GM12864 (cell line): ENCODE results near the gene P2RY14.

Experiments
- DNase-seq: peaks from one replicate; pipeline ENCODE4 v3.0.0-alpha.2; 2011; ENCODE audit warnings: low read depth
- H3K4me3 ChIP-seq: 2 replicates; pipeline ENCODE4 v1.5.1; 2011; ENCODE audit warnings: mild to moderate bottlenecking, low read depth, low read length, control low read depth
- TF ChIP-seq, protein P1 (sequence below): IDR thresholded peaks from 2 replicates; pipeline ENCODE4 v1.5.1; 2011; ENCODE audit warnings: low read depth, mild to moderate bottlenecking, moderate library complexity, low read length, control low read depth, inconsistent platforms; ENCODE audit errors: missing control alignments

Gene P2RY14

DNA sequence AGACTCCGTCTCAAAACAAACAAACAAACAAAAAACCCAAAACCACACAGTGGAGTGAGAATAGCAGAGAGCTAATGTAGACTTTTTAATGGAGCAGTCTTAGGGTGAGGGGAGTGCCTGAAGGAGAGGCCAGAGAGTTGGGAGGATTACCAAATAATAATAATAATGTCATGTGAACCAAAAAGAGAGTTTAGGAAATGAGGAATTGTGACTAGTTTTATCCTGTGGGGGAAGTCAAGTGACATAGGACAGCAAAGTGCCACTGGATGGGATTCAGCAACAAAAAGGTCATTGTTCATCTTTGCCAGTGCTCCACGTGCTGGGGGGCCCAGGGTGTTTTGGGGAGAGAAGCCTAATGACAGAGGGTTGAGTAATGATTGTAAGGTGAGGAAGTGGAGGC lies 25.4 kb upstream of the P2RY14 start:
- no peak overlapping the region for H3K4me3 ChIP-seq
- no peak for DNase-seq
- TF ChIP-seq, protein P1, sequence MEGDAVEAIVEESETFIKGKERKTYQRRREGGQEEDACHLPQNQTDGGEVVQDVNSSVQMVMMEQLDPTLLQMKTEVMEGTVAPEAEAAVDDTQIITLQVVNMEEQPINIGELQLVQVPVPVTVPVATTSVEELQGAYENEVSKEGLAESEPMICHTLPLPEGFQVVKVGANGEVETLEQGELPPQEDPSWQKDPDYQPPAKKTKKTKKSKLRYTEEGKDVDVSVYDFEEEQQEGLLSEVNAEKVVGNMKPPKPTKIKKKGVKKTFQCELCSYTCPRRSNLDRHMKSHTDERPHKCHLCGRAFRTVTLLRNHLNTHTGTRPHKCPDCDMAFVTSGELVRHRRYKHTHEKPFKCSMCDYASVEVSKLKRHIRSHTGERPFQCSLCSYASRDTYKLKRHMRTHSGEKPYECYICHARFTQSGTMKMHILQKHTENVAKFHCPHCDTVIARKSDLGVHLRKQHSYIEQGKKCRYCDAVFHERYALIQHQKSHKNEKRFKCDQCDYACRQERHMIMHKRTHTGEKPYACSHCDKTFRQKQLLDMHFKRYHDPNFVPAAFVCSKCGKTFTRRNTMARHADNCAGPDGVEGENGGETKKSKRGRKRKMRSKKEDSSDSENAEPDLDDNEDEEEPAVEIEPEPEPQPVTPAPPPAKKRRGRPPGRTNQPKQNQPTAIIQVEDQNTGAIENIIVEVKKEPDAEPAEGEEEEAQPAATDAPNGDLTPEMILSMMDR = no peak

DNA sequence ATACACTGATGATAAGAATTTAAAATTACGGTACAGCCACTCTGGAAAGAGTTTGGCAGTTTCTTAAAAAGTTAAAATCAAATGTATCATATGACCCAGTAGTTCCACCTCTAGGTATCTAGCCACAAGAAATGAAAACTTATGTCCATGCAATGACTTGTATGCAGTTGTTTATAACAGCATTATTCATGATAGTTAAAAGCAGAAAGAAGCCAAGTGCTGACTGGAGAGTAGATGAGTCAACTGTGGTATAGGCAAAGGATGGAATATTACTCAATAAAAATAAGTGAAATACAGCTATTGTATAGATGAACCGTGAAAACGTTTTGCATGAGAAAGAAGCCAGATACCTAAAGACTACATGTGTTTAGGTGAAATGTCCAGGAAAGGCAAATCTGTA lies 23.4 kb upstream of the P2RY14 start:
- TF ChIP-seq, protein P1 = no peak
- no peak for DNase-seq
- no peak overlapping the region for H3K4me3 ChIP-seq

DNA sequence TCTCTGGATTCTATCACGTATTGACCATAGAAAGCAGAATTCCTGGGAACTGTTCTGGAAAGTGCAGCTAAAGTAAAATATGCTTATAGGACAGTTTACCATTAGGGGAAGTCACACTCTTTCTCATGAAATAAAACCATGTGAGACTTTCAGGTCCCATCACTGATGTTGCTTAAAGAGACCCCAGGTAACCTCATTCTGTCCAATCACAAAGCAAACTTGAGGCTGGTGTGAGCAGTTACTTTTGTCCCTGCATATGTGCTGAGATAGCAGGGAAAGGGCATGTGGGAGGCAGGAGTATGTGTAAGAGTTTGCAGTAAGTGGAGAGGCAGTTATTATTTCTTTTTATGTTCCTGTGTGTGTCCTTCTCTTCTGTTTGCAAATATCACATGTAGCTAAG lies 22.2 kb upstream of the P2RY14 start:
- no peak for DNase-seq
- H3K4me3 ChIP-seq = no peak overlapping the region
- TF ChIP-seq, protein P1 = no peak

DNA sequence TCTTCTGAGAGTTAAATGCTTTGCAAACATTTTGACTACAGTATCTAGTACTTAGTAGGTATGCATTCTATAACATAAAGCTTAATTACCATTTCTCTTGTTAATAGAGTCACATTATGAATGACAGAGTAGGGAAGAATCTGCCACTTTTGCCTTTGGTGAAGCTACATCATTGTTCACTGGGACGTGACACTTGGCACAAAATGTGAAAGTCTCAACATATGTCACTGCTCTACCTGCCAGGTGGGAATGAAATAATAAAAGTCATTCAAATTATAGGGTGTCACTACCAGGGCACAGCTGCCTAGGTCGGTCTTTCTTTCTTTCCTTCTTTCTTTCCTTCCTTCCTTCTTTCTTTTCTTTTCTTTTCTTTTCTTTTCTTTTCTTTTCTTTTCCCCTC lies 20.7 kb upstream of the P2RY14 start:
- no peak overlapping the region for H3K4me3 ChIP-seq
- no peak for DNase-seq
- TF ChIP-seq, protein P1 = no peak

DNA sequence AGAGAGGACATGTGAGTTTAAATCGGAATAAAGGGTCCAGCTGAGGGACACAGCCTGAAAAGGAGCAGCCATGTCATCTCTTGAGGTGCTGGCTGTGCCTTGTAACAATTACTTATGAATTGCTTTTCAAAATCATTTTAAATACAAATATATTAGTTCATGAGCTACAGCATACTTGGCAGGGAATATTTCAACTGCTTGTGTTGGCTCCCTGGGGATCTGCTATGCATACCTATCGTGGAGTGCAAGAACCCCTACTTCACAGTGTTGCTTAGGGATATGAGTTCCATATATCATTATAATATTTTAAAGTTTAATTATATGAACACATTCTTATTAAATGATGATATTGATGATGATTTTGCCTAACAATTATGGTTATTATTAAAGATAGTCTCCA lies 19.1 kb upstream of the P2RY14 start:
- no peak overlapping the region for H3K4me3 ChIP-seq
- no peak for DNase-seq
- TF ChIP-seq, protein P1 = no peak

DNA sequence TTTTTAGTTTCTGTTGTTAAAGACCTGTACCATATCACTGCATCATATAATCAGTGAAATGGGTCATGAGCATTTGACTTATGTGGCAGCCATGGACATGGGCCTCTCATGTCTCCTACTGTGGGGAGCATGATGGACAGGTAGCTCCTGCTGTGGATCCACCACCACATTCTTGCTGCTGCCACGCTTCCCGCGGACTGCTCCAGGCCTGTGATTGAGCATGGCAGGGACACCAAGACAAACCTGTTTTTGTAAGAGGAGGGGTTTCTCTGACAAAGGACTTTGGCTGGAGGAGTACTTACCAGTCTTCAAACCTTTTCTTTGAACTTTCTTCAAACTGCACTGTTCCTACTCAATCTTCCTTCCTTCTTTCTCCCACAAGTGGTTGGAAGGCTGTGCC lies 17.9 kb upstream of the P2RY14 start:
- H3K4me3 ChIP-seq = no peak overlapping the region
- TF ChIP-seq, protein P1 = no peak
- no peak for DNase-seq

DNA sequence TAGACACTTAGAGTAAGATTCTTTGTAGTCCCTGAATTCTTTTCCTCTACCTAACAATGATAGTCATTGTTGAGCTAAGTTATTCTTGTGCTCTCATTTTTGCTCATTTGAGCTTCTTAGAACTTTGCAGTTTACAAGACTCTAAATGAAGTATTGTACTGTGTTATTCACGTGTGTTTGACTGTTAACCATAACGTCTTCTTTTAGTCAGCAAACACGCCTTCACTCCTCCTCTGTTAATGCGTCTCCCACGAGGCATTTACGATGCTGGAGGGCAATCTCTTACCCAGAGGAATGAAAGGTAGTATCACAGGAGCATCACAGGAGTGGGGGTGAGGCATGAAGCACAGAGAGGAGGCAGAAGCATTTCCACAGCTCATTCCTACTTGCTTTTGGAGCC lies 14.8 kb upstream of the P2RY14 start:
- no peak for DNase-seq
- H3K4me3 ChIP-seq = no peak overlapping the region
- TF ChIP-seq, protein P1 = no peak
